Erythroblast (primary cell): ENCODE measurements around the gene SUSD6.

Source experiments
- DNase-seq, 2 experiments: peaks; one replicate each; lab custom pipeline; 2025; lab: John Stamatoyannopoulos, UW
- GATA1 ChIP-seq: IDR thresholded peaks from 2 replicates; pipeline ENCODE4 v1.6.1; 2011; ENCODE audit warnings: low read depth, mild to moderate bottlenecking, control low read depth, low read length, moderate library complexity
- POLR2A ChIP-seq: IDR thresholded peaks from 2 replicates; pipeline ENCODE4 v1.6.1; 2011; ENCODE audit warnings: mild to moderate bottlenecking, low read length

SUSD6 gene

GRCh38 chr14:69699748-69700303 is 88.4 kb downstream of the SUSD6 start:
- no peak for DNase-seq
- no peak for TF ChIP-seq POLR2A
- no peak for TF ChIP-seq GATA1

GRCh38 chr14:69700575-69700974 is 89.2 kb downstream of the SUSD6 start:
- DNase-seq = peak in 1 of 2 experiments; percentile 38
- TF ChIP-seq GATA1 (no peak), POLR2A (no peak)

GRCh38 chr14:69701291-69701690 is 89.9 kb downstream of the SUSD6 start:
- peak; percentile 51 to 57 for DNase-seq
- TF ChIP-seq POLR2A (no peak), GATA1 (no peak)

GRCh38 chr14:69701857-69702256 is 90.5 kb downstream of the SUSD6 start:
- peak; percentile 93 to 97 for DNase-seq
- TF ChIP-seq POLR2A = peak; percentile 84
- peak; percentile 42 for TF ChIP-seq GATA1

GRCh38 chr14:69703047-69704039 is 91.9 kb downstream of the SUSD6 start:
- DNase-seq = no peak
- TF ChIP-seq GATA1 = no peak
- TF ChIP-seq POLR2A = no peak

- TF ChIP-seq GATA1 = no peak
- no peak for TF ChIP-seq POLR2A
- DNase-seq = no peak
Measured at GRCh38 chr14:69704319-69704718, 92.9 kb downstream of the SUSD6 start.

- DNase-seq = no peak
- TF ChIP-seq GATA1 (no peak), POLR2A (no peak)
Measured at GRCh38 chr14:69705706-69706105, 94.3 kb downstream of the SUSD6 start.

- TF ChIP-seq POLR2A = no peak
- no peak for DNase-seq
Measured at GRCh38 chr14:69708049-69708448, 96.7 kb downstream of the SUSD6 start.

GRCh38 chr14:69708586-69709560 is 97.5 kb downstream of the SUSD6 start:
- DNase-seq = peak; percentile 51 to 53

GRCh38 chr14:69710378-69710777 is 99.0 kb downstream of the SUSD6 start:
- DNase-seq = no peak
- no peak for TF ChIP-seq POLR2A
- TF ChIP-seq GATA1 = no peak

More at GRCh38 chr14:69708586-69709560, 97.5 kb downstream of the SUSD6 start:
- TF ChIP-seq GATA1 (no peak), POLR2A (no peak)

GRCh38 chr14:69711065-69711464 is 99.7 kb downstream of the SUSD6 start:
- DNase-seq = peak; percentile 28 to 42
- TF ChIP-seq POLR2A (no peak), GATA1 (no peak)

- TF ChIP-seq GATA1 (no peak), POLR2A (no peak)
- DNase-seq = no peak
Measured at GRCh38 chr14:69711477-69711876, 100.1 kb downstream of the SUSD6 start.

GRCh38 chr14:69711881-69712560 is 100.6 kb downstream of the SUSD6 start:
- TF ChIP-seq GATA1 = no peak
- TF ChIP-seq POLR2A = no peak

More at GRCh38 chr14:69711881-69712560, 100.6 kb downstream of the SUSD6 start:
- no peak for DNase-seq
